CD14-positive monocyte (primary cell): ENCODE measurements around the gene FAM193A. TPM values are rescaled to one million over a fixed set of nuclear protein-coding genes. Genes with fewer than 3 reads are reported as not detected.

Experiments
- DNase-seq, 3 donors: peaks; one replicate each; pipeline ENCODE4 v3.0.0-alpha.2; 2011 to 2022
- H2AFZ ChIP-seq: 2 replicates; pipeline ENCODE4 v1.6.0; 2012; ENCODE audit warnings: mild to moderate bottlenecking, low read depth, low read length, inconsistent platforms; ENCODE audit not compliant: insufficient read depth, poor library complexity, severe bottlenecking
- H3K27ac ChIP-seq, 2 donors: 1 replicate in 1 of 2; 2 replicates in 1 of 2; pipeline ENCODE4 v1.5.1; 2012 to 2013; ENCODE audit warnings: low read length in 2 of 2, control low read depth in 1 of 2, inconsistent platforms in 1 of 2, low read depth in 1 of 2, mild to moderate bottlenecking in 1 of 2
- H3K27me3 ChIP-seq, 2 donors: one replicate each; pipeline versions ENCODE4 v1.6.0 to v1.6.1; 2011 to 2013; ENCODE audit warnings: low read length in 2 of 2; ENCODE audit not compliant: control insufficient read depth in 2 of 2, insufficient read depth in 2 of 2
- H3K36me3 ChIP-seq, 2 donors: replicated peaks in 1 of 2; 1 replicate in 1 of 2; 2 replicates in 1 of 2; pipeline versions ENCODE4 v1.5.1 to v1.6.1; 2012 to 2013; ENCODE audit warnings: low read length in 2 of 2, control low read depth in 1 of 2, inconsistent platforms in 1 of 2, mild to moderate bottlenecking in 1 of 2; ENCODE audit not compliant: insufficient read depth in 2 of 2, control insufficient read depth in 1 of 2
- H3K4me1 ChIP-seq, 2 donors: 1 replicate in 1 of 2; 2 replicates in 1 of 2; pipeline versions ENCODE4 v1.5.1 to v1.6.1; 2012 to 2013; ENCODE audit warnings: low read length in 2 of 2, control low read depth in 1 of 2, inconsistent platforms in 1 of 2, mild to moderate bottlenecking in 1 of 2, moderate library complexity in 1 of 2; ENCODE audit not compliant: insufficient read depth in 2 of 2, control insufficient read depth in 1 of 2
- H3K4me2 ChIP-seq: replicated peaks from 2 replicates; pipeline ENCODE3; 2012; ENCODE audit warnings: low read length, moderate library complexity, mild to moderate bottlenecking; ENCODE audit not compliant: poor library complexity, severe bottlenecking; ENCODE audit errors: extremely low read depth
- H3K4me3 ChIP-seq, 3 experiments: fragments of 200-600 bp in 1 of 3; sonication (generic) in 1 of 3; replicated peaks in 1 of 3; 1 replicate in 2 of 3; 2 replicates in 1 of 3; pipeline ENCODE4 v1.5.1; 2011 to 2013; ENCODE audit warnings: low read length in 3 of 3, mild to moderate bottlenecking in 3 of 3, control low read depth in 2 of 3, low read depth in 2 of 3, inconsistent platforms in 1 of 3, moderate library complexity in 1 of 3
- H3K79me2 ChIP-seq: 2 replicates; pipeline ENCODE4 v1.6.0; 2012; ENCODE audit warnings: mild to moderate bottlenecking, control low read depth, inconsistent platforms, low read length, moderate library complexity; ENCODE audit not compliant: insufficient read depth
- H3K9ac ChIP-seq: 2 replicates; pipeline ENCODE4 v1.6.0; 2017; ENCODE audit warnings: low read length, mild to moderate bottlenecking; ENCODE audit not compliant: insufficient read depth, poor library complexity, severe bottlenecking
- H3K9me3 ChIP-seq, 2 donors: replicated peaks in 1 of 2; 1 replicate in 1 of 2; 2 replicates in 1 of 2; pipeline versions ENCODE4 v1.5.1 to v1.6.1; 2012 to 2013; ENCODE audit warnings: low read length in 2 of 2, control low read depth in 1 of 2; ENCODE audit not compliant: control insufficient read depth in 1 of 2, insufficient read depth in 1 of 2
- H4K20me1 ChIP-seq: 2 replicates; pipeline ENCODE4 v1.6.0; 2012; ENCODE audit warnings: mild to moderate bottlenecking, low read length, control low read depth, moderate library complexity; ENCODE audit not compliant: insufficient read depth
- H3K27ac Mint-ChIP-seq, 7 donors: one replicate each; pipeline ENCODE4 v1.8.0; 2020; ENCODE audit warnings: mild to moderate bottlenecking in 7 of 7, mixed read lengths in 7 of 7, moderate library complexity in 6 of 7, inconsistent platforms in 2 of 7
- H3K27me3 Mint-ChIP-seq, 3 donors: one replicate each; pipeline ENCODE4 v1.8.0; 2021 to 2022; ENCODE audit warnings: low read depth in 3 of 3, mild to moderate bottlenecking in 3 of 3, mixed read lengths in 3 of 3, moderate library complexity in 3 of 3, inconsistent platforms in 1 of 3
- H3K36me3 Mint-ChIP-seq, 2 donors: one replicate each; pipeline ENCODE4 v1.8.0; 2020; ENCODE audit warnings: mixed read lengths in 2 of 2, inconsistent platforms in 1 of 2, mild to moderate bottlenecking in 1 of 2
- H3K4me1 Mint-ChIP-seq: one replicate; pipeline ENCODE4 v1.8.0; 2020; ENCODE audit warnings: mild to moderate bottlenecking, mixed read lengths
- H3K4me3 Mint-ChIP-seq, 2 donors: one replicate each; pipeline ENCODE4 v1.8.0; 2020; ENCODE audit warnings: mild to moderate bottlenecking in 2 of 2, mixed read lengths in 2 of 2, moderate library complexity in 1 of 2
- H3K9me3 Mint-ChIP-seq, 7 donors: one replicate each; pipeline ENCODE4 v1.8.0; 2020 to 2022; ENCODE audit warnings: mixed read lengths in 7 of 7, mild to moderate bottlenecking in 6 of 7, moderate library complexity in 6 of 7, inconsistent platforms in 2 of 7
- WGBS: methylation state at CpG from one replicate; pipeline ENCODE4 v1.1.5; 2013; ENCODE audit warnings: missing lambda C conversion rate; ENCODE audit not compliant: insufficient coverage; 5-methylcytosine and 5-hydroxymethylcytosine counted together
- intact Hi-C, 2 donors: fragments of 100-400 bp; cut with micrococcal nuclease; formaldehyde crosslinking; loops; one replicate each; pipeline versions ENCODE4 v1.15.0 to v1.15.1; 2023
- polyA plus RNA-seq, 3 donors: library from polyadenylated mRNA; depleted of rRNA in 1 of 3; unstranded in 2 of 3; stranded (reverse) in 1 of 3; fragments of 300-500 nt in 2 of 3; fragments of >200 nt in 1 of 3; fragmentation: Illumina TruSeq in 2 of 3; gene quantifications; 1 replicate in 2 of 3; 2 replicates in 1 of 3; pipeline ENCODE4 v1.2.3, GENCODE V29; 2012 to 2021
- TF ChIP-seq, protein P1 (sequence below): fragments of 200-600 bp; IDR thresholded peaks from one replicate; pipeline ENCODE4 v1.8.0; 2022; ENCODE audit warnings: antibody characterized with exemption, mild to moderate bottlenecking

FAM193A gene
- polyA plus RNA-seq, 3 donors = 0.66 to 11.8 (median 0.82) TPM

GRCh38 chr4:2768124-2768523 is 231.7 kb downstream of the FAM193A start:
- peaks cover 0 to 2% (median 0%) of the 10 kb centered on the region in 7 donors for H3K9me3 Mint-ChIP-seq
- Histone ChIP-seq H3K79me2 (no peaks in the 10 kb centered on the region), H3K27ac (no peak overlapping the region), H3K4me3 (no peak overlapping the region), H3K36me3 (no peaks in the 10 kb centered on the region), H4K20me1 (no peaks in the 10 kb centered on the region), H3K27me3 (no peaks in the 10 kb centered on the region), H2AFZ (no peak overlapping the region), H3K4me2 (no peak overlapping the region), H3K9ac (no peak overlapping the region), H3K9me3 (no peaks in the 10 kb centered on the region), H3K4me1 (peaks cover 29 to 40% of the 10 kb centered on the region in 2 donors)
- peaks cover 34% of the 10 kb centered on the region for H3K4me1 Mint-ChIP-seq
- intact Hi-C loops = no loop called here
- no peak overlapping the region for H3K4me3 Mint-ChIP-seq
- no peak overlapping the region for H3K27ac Mint-ChIP-seq
- WGBS = 88% methylated on average over 6 of the region's 9 CpGs
- TF ChIP-seq, protein P1, sequence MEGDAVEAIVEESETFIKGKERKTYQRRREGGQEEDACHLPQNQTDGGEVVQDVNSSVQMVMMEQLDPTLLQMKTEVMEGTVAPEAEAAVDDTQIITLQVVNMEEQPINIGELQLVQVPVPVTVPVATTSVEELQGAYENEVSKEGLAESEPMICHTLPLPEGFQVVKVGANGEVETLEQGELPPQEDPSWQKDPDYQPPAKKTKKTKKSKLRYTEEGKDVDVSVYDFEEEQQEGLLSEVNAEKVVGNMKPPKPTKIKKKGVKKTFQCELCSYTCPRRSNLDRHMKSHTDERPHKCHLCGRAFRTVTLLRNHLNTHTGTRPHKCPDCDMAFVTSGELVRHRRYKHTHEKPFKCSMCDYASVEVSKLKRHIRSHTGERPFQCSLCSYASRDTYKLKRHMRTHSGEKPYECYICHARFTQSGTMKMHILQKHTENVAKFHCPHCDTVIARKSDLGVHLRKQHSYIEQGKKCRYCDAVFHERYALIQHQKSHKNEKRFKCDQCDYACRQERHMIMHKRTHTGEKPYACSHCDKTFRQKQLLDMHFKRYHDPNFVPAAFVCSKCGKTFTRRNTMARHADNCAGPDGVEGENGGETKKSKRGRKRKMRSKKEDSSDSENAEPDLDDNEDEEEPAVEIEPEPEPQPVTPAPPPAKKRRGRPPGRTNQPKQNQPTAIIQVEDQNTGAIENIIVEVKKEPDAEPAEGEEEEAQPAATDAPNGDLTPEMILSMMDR = no peak
- peaks cover 0 to 4% (median 0%) of the 10 kb centered on the region in 3 donors for H3K27me3 Mint-ChIP-seq
- no peak for DNase-seq
- H3K36me3 Mint-ChIP-seq = peaks cover 0 to 4% of the 10 kb centered on the region in 2 donors

DNA sequence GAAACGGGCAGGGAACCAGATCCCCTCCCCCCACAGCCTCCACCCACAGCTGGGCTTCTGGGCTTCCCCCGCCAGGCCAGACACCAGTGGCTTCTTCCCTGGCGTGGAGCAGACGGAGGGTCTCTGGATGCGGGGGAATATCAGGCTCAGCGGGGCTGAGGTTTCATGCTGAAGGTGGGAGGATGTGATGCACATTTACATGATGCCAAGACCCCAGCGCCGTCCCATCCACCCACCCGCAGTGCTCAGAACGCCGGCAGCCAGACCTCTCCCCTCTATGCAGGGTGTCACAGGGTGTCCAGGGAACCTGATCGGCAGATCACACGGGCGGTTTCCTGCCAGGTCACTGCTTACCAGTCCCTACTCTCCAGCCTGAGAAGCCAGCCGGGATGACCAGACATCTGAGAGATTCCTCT is 232.5 kb downstream of the FAM193A start:
- no peak for DNase-seq
- Histone ChIP-seq H3K4me1 (peaks cover 24 to 35% of the 10 kb centered on the region in 2 donors), H2AFZ (no peak overlapping the region), H3K36me3 (no peaks in the 10 kb centered on the region), H3K4me2 (no peak overlapping the region), H3K9ac (no peak overlapping the region), H3K9me3 (no peaks in the 10 kb centered on the region), H4K20me1 (no peaks in the 10 kb centered on the region), H3K27ac (no peak overlapping the region), H3K79me2 (no peaks in the 10 kb centered on the region), H3K4me3 (no peak overlapping the region), H3K27me3 (no peaks in the 10 kb centered on the region)
- TF ChIP-seq, protein P1 = no peak
- H3K4me1 Mint-ChIP-seq = peaks cover 31% of the 10 kb centered on the region
- peaks cover 0 to 2% (median 0%) of the 10 kb centered on the region in 7 donors for H3K9me3 Mint-ChIP-seq
- peaks cover 0 to 4% (median 0%) of the 10 kb centered on the region in 3 donors for H3K27me3 Mint-ChIP-seq
- intact Hi-C loops = no loop called here
- WGBS = 86% methylated on average over 8 of the region's 15 CpGs
- no peak overlapping the region for H3K4me3 Mint-ChIP-seq
- H3K27ac Mint-ChIP-seq = peak overlapping the region in 1 of 7 donors; percentile 21
- peaks cover 0 to 4% of the 10 kb centered on the region in 2 donors for H3K36me3 Mint-ChIP-seq
